Measurements from ENCODE around the gene MAD1L1.

DNA sequence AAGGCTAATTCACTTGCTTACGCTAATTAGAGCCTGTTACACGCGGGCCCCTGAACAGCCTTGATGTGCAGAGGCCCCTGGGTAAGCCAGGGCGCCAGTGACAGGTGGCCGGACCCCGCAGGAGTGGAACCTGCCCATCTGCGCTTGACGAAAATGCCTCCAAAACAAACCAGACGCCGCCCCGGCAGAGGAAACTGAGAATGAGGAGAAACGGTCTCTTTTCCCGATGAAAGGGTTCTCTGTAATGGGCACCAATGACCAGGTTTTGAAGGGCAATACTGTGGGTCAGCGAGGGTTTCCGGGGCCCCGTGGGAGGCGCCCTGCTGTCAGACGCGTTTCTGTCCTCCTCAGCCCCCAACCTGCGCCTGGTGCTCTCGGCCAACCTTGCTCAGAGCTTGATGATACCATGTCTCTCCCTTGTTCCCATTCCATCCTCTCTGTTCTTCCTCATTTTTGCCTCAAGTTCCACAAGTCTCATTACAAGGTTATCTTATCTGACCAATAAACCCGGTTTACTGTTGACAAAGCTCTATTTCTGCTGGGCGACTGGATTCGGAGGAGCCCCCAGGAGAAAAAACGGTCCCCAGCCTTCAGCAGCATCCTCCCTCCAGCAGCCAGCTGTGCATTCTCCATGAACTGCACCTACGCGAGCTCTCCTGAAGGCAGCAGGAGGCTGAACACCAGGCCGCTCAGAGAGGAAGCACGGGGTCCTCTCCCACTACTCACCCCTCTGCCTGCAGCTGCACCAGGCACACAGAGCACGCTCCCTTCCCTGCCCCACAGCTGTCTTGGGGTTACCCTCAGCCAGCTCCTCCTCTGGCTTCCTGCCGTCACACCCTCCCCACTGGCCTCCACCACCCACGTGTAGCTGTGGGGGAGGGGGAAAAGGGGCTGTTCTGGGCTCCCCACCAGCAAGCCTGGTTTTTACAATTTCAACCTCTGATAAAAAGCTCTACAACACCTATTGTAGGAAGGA is 202.0 kb downstream of the MAD1L1 start:
- TF ChIP-seq, protein P1, sequence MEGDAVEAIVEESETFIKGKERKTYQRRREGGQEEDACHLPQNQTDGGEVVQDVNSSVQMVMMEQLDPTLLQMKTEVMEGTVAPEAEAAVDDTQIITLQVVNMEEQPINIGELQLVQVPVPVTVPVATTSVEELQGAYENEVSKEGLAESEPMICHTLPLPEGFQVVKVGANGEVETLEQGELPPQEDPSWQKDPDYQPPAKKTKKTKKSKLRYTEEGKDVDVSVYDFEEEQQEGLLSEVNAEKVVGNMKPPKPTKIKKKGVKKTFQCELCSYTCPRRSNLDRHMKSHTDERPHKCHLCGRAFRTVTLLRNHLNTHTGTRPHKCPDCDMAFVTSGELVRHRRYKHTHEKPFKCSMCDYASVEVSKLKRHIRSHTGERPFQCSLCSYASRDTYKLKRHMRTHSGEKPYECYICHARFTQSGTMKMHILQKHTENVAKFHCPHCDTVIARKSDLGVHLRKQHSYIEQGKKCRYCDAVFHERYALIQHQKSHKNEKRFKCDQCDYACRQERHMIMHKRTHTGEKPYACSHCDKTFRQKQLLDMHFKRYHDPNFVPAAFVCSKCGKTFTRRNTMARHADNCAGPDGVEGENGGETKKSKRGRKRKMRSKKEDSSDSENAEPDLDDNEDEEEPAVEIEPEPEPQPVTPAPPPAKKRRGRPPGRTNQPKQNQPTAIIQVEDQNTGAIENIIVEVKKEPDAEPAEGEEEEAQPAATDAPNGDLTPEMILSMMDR (IDR thresholded peaks at IDR 0.05; ENCODE audit: low read depth, low read length, missing input control): no peak
- TF ChIP-seq, protein P2, sequence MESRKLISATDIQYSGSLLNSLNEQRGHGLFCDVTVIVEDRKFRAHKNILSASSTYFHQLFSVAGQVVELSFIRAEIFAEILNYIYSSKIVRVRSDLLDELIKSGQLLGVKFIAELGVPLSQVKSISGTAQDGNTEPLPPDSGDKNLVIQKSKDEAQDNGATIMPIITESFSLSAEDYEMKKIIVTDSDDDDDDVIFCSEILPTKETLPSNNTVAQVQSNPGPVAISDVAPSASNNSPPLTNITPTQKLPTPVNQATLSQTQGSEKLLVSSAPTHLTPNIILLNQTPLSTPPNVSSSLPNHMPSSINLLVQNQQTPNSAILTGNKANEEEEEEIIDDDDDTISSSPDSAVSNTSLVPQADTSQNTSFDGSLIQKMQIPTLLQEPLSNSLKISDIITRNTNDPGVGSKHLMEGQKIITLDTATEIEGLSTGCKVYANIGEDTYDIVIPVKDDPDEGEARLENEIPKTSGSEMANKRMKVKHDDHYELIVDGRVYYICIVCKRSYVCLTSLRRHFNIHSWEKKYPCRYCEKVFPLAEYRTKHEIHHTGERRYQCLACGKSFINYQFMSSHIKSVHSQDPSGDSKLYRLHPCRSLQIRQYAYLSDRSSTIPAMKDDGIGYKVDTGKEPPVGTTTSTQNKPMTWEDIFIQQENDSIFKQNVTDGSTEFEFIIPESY (IDR thresholded peaks at IDR 0.05): no peak
